Chondrocyte (in vitro differentiated cells): ENCODE data around the gene MYCBP2. TPM values are rescaled to one million over a fixed set of nuclear protein-coding genes. Genes with fewer than 3 reads are reported as not detected.

Source experiments
- DNase-seq: peaks from one replicate; pipeline ENCODE4 v3.0.0; 2021; ENCODE audit warnings: mixed read lengths, low spot score
- H3K27ac Mint-ChIP-seq: one replicate; pipeline ENCODE4 v1.8.0; 2021; ENCODE audit warnings: mild to moderate bottlenecking, moderate library complexity, mixed read lengths; ENCODE audit not compliant: unreplicated experiment
- H3K27me3 Mint-ChIP-seq: 2 replicates; pipeline ENCODE4 v1.8.0; 2021; ENCODE audit warnings: low read depth, mixed read lengths
- H3K36me3 Mint-ChIP-seq: 2 replicates; pipeline ENCODE4 v1.8.0; 2021; ENCODE audit warnings: low read depth, mixed read lengths
- H3K4me1 Mint-ChIP-seq: 2 replicates; pipeline ENCODE4 v1.8.0; 2021; ENCODE audit warnings: low read depth, mild to moderate bottlenecking, mixed read lengths
- H3K4me3 Mint-ChIP-seq: one replicate; pipeline ENCODE4 v1.8.0; 2021; ENCODE audit warnings: mild to moderate bottlenecking, moderate library complexity, mixed read lengths; ENCODE audit not compliant: unreplicated experiment
- H3K9me3 Mint-ChIP-seq: 2 replicates; pipeline ENCODE4 v1.8.0; 2021; ENCODE audit warnings: low read depth, mixed read lengths
- total RNA-seq: library from RNA; stranded (reverse); gene quantifications from 3 replicates; pipeline ENCODE4 v1.2.1, GENCODE V29; 2021
- TF ChIP-seq, protein P1 (sequence below): fragments of 200-600 bp; sonication (generic); IDR thresholded peaks from 2 replicates; pipeline ENCODE4 v1.5.0; 2021; ENCODE audit warnings: antibody characterized with exemption, mild to moderate bottlenecking, moderate library complexity

Gene MYCBP2
- total RNA-seq, 1 donor from 2014 or later, result 59.5 TPM

GRCh38 chr13:77359171-77359570, 32.3 kb upstream of the MYCBP2 start:
- no peaks in the 10 kb centered on the region for H3K9me3 Mint-ChIP-seq
- H3K27me3 Mint-ChIP-seq, result peaks cover 7% of the 10 kb centered on the region
- no peak for DNase-seq
- TF ChIP-seq, protein P1, sequence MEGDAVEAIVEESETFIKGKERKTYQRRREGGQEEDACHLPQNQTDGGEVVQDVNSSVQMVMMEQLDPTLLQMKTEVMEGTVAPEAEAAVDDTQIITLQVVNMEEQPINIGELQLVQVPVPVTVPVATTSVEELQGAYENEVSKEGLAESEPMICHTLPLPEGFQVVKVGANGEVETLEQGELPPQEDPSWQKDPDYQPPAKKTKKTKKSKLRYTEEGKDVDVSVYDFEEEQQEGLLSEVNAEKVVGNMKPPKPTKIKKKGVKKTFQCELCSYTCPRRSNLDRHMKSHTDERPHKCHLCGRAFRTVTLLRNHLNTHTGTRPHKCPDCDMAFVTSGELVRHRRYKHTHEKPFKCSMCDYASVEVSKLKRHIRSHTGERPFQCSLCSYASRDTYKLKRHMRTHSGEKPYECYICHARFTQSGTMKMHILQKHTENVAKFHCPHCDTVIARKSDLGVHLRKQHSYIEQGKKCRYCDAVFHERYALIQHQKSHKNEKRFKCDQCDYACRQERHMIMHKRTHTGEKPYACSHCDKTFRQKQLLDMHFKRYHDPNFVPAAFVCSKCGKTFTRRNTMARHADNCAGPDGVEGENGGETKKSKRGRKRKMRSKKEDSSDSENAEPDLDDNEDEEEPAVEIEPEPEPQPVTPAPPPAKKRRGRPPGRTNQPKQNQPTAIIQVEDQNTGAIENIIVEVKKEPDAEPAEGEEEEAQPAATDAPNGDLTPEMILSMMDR, result no peak
- no peaks in the 10 kb centered on the region for H3K36me3 Mint-ChIP-seq
- no peak overlapping the region for H3K27ac Mint-ChIP-seq
- no peak overlapping the region for H3K4me3 Mint-ChIP-seq
- H3K4me1 Mint-ChIP-seq, result no peaks in the 10 kb centered on the region

DNA sequence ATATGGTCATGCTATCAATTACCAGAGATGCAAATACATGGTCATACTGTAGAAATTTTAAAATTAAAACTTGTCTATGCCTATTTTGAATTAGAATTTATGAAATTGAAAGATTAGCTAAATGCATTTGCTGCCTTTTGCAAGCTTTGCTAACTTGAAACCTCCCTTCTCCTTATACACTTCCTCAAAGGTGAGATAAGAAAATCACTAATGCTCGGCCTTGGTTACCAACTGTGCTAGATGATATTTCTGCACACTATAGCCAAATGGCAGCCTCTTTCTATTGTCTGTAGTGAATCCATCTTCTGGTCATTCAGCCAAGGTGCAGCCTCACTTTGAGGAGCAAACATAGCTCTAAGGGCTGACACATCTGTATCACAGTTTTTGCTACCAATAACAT, 31.1 kb upstream of the MYCBP2 start:
- Mint-ChIP-seq H3K27ac (no peak overlapping the region), H3K27me3 (peaks cover 11% of the 10 kb centered on the region), H3K4me3 (no peak overlapping the region), H3K36me3 (no peaks in the 10 kb centered on the region), H3K4me1 (no peaks in the 10 kb centered on the region), H3K9me3 (no peaks in the 10 kb centered on the region)
- DNase-seq, result no peak
- TF ChIP-seq, protein P1, result no peak

DNA sequence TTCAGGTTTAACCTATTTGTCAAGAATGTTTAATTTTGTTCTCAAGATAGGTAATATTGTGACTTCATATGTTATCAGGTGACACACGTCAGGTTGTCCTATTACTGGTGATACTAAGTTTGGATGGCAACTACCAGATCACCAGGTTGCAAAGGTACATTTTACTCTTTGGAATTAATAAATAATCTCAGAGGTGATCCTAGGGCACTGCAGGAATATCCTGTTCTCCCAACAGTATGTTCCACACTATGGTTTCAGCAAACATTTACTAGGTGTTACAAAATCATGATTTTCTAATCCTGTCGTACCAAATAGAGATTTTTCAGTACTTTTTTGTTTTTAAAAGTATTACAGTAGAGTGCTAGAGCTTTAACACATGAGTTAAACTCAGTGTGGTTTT, 29.3 kb upstream of the MYCBP2 start:
- Mint-ChIP-seq H3K27ac (no peak overlapping the region), H3K4me3 (no peak overlapping the region), H3K36me3 (no peaks in the 10 kb centered on the region), H3K9me3 (no peaks in the 10 kb centered on the region), H3K27me3 (peaks cover 17% of the 10 kb centered on the region), H3K4me1 (no peaks in the 10 kb centered on the region)
- TF ChIP-seq, protein P1, result no peak
- no peak for DNase-seq

- peaks cover 20% of the 10 kb centered on the region for H3K27me3 Mint-ChIP-seq
- no peak overlapping the region for H3K27ac Mint-ChIP-seq
- no peak for DNase-seq
- no peaks in the 10 kb centered on the region for H3K36me3 Mint-ChIP-seq
- no peak overlapping the region for H3K4me3 Mint-ChIP-seq
- TF ChIP-seq, protein P1, result no peak
- no peaks in the 10 kb centered on the region for H3K4me1 Mint-ChIP-seq
- H3K9me3 Mint-ChIP-seq, result no peaks in the 10 kb centered on the region
These were observed 27.1 kb upstream of the MYCBP2 start for GRCh38 chr13:77353995-77354394.

- TF ChIP-seq, protein P1, result no peak
- no peak for DNase-seq
- Mint-ChIP-seq H3K9me3 (no peaks in the 10 kb centered on the region), H3K36me3 (no peaks in the 10 kb centered on the region), H3K4me1 (no peaks in the 10 kb centered on the region), H3K4me3 (no peak overlapping the region), H3K27ac (no peak overlapping the region), H3K27me3 (peaks cover 23% of the 10 kb centered on the region)
These were observed 24.4 kb upstream of the MYCBP2 start for GRCh38 chr13:77351315-77351714.
